HepG2 (cell line): ENCODE measurements around the gene TXNDC11. TPM values are rescaled to one million over a fixed set of nuclear protein-coding genes. Genes with fewer than 3 reads are reported as not detected.

Source experiments
- CCDC6 ChIP-seq: sonication (generic); formaldehyde crosslinking; IDR thresholded peaks from 2 replicates; pipeline ENCODE4 v1.8.1; 2022; ENCODE audit warnings: mild to moderate bottlenecking, missing genetic modification reagents, moderate library complexity
- GLI4 ChIP-seq: sonication (generic); formaldehyde crosslinking; IDR thresholded peaks from 2 replicates; pipeline ENCODE4 v1.5.1; 2020; ENCODE audit warnings: missing genetic modification reagents, mild to moderate bottlenecking, moderate library complexity, borderline replicate concordance
- HNRNPK ChIP-seq: fragments of 200-400 bp; formaldehyde crosslinking; IDR thresholded peaks from 2 replicates; pipeline ENCODE4 v1.6.1; 2018; ENCODE audit warnings: low read length, low read depth, moderate library complexity, mild to moderate bottlenecking; ENCODE audit not compliant: poor library complexity, severe bottlenecking
- MYNN ChIP-seq: sonication (generic); formaldehyde crosslinking; IDR thresholded peaks from 2 replicates; pipeline ENCODE4 v1.4.0; 2020; ENCODE audit warnings: mild to moderate bottlenecking, low read depth, missing genetic modification reagents
- REXO4 ChIP-seq: sonication (generic); formaldehyde crosslinking; IDR thresholded peaks from 2 replicates; pipeline ENCODE4 v1.8.0; 2022; ENCODE audit warnings: missing genetic modification reagents, mild to moderate bottlenecking, borderline replicate concordance
- SIX4 ChIP-seq: sonication (generic); formaldehyde crosslinking; IDR thresholded peaks from 2 replicates; pipeline ENCODE4 v1.4.0; 2020; ENCODE audit warnings: missing genetic modification reagents
- TP53 ChIP-seq: sonication (generic); formaldehyde crosslinking; conservative IDR thresholded peaks from 2 replicates; pipeline ENCODE4 v1.4.0; 2020; ENCODE audit warnings: missing genetic modification reagents
- ZNF230 ChIP-seq: sonication (generic); formaldehyde crosslinking; IDR thresholded peaks from 2 replicates; pipeline ENCODE4 v1.4.0; 2020; ENCODE audit warnings: mild to moderate bottlenecking, missing genetic modification reagents
- ZNF24 ChIP-seq: fragments of 450-650 bp; IDR thresholded peaks from 2 replicates; pipeline ENCODE4 v1.6.1; 2017; ENCODE audit warnings: antibody characterized with exemption, mild to moderate bottlenecking
- ZNF780A ChIP-seq: sonication (generic); formaldehyde crosslinking; IDR thresholded peaks from 2 replicates; pipeline ENCODE4 v1.8.0; 2022; ENCODE audit warnings: mild to moderate bottlenecking, missing genetic modification reagents, moderate library complexity
- polyA plus RNA-seq, 8 experiments: library from polyadenylated mRNA; depleted of rRNA in 3 of 8; stranded (reverse) in 7 of 8; unstranded in 1 of 8; fragments of >200 nt; fragmentation: Illumina TruSeq in 4 of 8; extraction: Trizol in 4 of 8; gene quantifications; 2 replicates each; pipeline versions ENCODE4 v1.2.1 to v1.2.3, GENCODE V29; 2011 to 2016; ENCODE audit warnings: low read depth in 4 of 8, missing spikeins in 1 of 8, mixed read lengths in 1 of 8; ENCODE audit not compliant: insufficient read depth in 1 of 8
- total RNA-seq, 5 experiments: library from RNA; depleted of rRNA; stranded (reverse); fragments of >200 nt; fragmentation: Illumina TruSeq; extraction: Trizol; gene quantifications; 2 replicates each; pipeline ENCODE4 v1.2.3, GENCODE V29; 2016; ENCODE audit warnings: low read depth in 1 of 5
- TF ChIP-seq, protein P1 (sequence below): sonication (generic); formaldehyde crosslinking; IDR thresholded peaks from 2 replicates; pipeline ENCODE4 v1.5.0; 2020; ENCODE audit warnings: mild to moderate bottlenecking, missing genetic modification reagents, borderline replicate concordance
- TF ChIP-seq, protein P2 (sequence below): sonication (generic); formaldehyde crosslinking; IDR thresholded peaks from 2 replicates; pipeline ENCODE4 v1.8.0; 2022; ENCODE audit warnings: mild to moderate bottlenecking, missing genetic modification reagents
- TF ChIP-seq, protein P3 (sequence below): sonication (generic); formaldehyde crosslinking; IDR thresholded peaks from 2 replicates; pipeline ENCODE4 v1.4.0; 2020; ENCODE audit warnings: missing genetic modification reagents
- TF ChIP-seq, protein P4 (sequence below): sonication (generic); formaldehyde crosslinking; IDR thresholded peaks from 2 replicates; pipeline ENCODE4 v1.4.0; 2020; ENCODE audit warnings: missing genetic modification reagents; ENCODE audit errors: not compliant biosample characterization

The TXNDC11 gene
- total and polyA plus RNA-seq, 2 of the 13 experiments (the other 11 are each of a cell fraction or from before 2014, with no cell fraction given), result 74.9 to 123 TPM

DNA sequence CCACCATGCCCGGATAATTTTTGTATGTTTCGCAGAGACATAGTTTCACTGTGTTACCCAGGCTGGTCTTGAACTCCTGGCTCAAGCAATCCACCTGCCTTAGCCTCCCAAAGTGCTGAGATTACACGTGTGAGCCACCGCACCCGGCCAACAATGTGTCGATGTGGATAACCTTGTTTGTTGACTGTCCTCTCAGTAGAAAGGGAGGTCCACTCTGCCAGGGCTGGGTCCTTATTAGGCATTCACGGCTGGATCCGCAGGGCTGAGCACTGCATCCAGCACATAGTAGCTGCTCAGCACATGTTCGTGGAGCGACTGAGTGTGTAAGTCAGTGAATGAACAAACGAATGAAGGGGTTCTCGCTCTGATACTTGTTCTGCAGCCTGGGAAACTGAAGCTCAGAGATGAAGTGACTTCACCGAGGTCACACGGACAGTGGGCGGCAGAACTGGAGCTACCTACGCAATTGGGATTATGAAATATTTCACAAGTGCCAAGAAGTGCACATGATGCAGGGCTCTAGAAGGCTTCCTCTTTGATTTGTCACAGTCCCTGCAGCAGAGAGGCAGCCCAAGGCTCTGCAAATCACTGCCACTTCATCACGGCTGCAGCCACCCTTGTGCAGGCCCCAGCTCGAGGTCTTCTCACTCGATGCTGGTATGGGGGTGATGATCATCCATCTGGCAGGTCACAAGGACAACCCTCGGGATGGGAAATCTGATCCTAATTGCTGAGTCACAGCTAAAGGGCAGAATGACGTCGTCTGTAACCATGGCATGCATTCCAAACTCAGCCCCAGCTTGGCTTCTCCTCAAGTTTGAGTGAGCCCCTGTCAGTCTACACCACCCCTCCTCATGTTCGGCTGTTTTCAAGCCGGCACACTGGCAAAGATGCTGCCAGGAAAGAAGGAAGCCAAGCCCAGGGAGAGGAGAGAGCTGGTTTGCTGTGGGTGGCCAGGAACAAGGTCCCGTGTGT, 102.4 kb downstream of the TXNDC11 start (continued):
- TF ChIP-seq, protein P1, sequence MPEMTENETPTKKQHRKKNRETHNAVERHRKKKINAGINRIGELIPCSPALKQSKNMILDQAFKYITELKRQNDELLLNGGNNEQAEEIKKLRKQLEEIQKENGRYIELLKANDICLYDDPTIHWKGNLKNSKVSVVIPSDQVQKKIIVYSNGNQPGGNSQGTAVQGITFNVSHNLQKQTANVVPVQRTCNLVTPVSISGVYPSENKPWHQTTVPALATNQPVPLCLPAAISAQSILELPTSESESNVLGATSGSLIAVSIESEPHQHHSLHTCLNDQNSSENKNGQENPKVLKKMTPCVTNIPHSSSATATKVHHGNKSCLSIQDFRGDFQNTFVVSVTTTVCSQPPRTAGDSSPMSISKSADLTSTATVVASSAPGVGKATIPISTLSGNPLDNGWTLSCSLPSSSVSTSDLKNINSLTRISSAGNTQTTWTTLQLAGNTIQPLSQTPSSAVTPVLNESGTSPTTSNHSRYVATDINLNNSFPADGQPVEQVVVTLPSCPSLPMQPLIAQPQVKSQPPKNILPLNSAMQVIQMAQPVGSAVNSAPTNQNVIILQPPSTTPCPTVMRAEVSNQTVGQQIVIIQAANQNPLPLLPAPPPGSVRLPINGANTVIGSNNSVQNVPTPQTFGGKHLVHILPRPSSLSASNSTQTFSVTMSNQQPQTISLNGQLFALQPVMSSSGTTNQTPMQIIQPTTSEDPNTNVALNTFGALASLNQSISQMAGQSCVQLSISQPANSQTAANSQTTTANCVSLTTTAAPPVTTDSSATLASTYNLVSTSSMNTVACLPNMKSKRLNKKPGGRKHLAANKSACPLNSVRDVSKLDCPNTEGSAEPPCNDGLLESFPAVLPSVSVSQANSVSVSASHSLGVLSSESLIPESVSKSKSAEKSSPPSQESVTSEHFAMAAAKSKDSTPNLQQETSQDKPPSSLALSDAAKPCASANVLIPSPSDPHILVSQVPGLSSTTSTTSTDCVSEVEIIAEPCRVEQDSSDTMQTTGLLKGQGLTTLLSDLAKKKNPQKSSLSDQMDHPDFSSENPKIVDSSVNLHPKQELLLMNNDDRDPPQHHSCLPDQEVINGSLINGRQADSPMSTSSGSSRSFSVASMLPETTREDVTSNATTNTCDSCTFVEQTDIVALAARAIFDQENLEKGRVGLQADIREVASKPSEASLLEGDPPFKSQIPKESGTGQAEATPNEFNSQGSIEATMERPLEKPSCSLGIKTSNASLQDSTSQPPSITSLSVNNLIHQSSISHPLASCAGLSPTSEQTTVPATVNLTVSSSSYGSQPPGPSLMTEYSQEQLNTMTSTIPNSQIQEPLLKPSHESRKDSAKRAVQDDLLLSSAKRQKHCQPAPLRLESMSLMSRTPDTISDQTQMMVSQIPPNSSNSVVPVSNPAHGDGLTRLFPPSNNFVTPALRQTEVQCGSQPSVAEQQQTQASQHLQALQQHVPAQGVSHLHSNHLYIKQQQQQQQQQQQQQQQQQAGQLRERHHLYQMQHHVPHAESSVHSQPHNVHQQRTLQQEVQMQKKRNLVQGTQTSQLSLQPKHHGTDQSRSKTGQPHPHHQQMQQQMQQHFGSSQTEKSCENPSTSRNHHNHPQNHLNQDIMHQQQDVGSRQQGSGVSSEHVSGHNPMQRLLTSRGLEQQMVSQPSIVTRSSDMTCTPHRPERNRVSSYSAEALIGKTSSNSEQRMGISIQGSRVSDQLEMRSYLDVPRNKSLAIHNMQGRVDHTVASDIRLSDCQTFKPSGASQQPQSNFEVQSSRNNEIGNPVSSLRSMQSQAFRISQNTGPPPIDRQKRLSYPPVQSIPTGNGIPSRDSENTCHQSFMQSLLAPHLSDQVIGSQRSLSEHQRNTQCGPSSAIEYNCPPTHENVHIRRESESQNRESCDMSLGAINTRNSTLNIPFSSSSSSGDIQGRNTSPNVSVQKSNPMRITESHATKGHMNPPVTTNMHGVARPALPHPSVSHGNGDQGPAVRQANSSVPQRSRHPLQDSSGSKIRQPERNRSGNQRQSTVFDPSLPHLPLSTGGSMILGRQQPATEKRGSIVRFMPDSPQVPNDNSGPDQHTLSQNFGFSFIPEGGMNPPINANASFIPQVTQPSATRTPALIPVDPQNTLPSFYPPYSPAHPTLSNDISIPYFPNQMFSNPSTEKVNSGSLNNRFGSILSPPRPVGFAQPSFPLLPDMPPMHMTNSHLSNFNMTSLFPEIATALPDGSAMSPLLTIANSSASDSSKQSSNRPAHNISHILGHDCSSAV (CRISPR knock-in tag), result no peak
- TF ChIP-seq REXO4 (CRISPR knock-in tag) (no peak), HNRNPK (no peak), MYNN (CRISPR knock-in tag) (no peak; the same call in 1 of the 2 replicates), CCDC6 (CRISPR knock-in tag) (peak; percentile 74; the same call in 1 of the 2 replicates), SIX4 (peak; percentile 84; the same call in 1 of the 2 replicates), GLI4 (CRISPR knock-in tag) (no peak), ZNF230 (CRISPR knock-in tag) (no peak), TP53 (CRISPR knock-in tag) (no peak), ZNF780A (CRISPR knock-in tag) (0 out of 2 replicates have a peak, but pooled peaks have one; percentile 81), ZNF24 (0 out of 2 replicates have a peak, but pooled peaks have one; percentile 38)
- TF ChIP-seq, protein P2, sequence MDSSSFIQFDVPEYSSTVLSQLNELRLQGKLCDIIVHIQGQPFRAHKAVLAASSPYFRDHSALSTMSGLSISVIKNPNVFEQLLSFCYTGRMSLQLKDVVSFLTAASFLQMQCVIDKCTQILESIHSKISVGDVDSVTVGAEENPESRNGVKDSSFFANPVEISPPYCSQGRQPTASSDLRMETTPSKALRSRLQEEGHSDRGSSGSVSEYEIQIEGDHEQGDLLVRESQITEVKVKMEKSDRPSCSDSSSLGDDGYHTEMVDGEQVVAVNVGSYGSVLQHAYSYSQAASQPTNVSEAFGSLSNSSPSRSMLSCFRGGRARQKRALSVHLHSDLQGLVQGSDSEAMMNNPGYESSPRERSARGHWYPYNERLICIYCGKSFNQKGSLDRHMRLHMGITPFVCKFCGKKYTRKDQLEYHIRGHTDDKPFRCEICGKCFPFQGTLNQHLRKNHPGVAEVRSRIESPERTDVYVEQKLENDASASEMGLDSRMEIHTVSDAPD, result 0 out of 2 replicates have a peak, but pooled peaks have one; percentile 64
- TF ChIP-seq, protein P3, sequence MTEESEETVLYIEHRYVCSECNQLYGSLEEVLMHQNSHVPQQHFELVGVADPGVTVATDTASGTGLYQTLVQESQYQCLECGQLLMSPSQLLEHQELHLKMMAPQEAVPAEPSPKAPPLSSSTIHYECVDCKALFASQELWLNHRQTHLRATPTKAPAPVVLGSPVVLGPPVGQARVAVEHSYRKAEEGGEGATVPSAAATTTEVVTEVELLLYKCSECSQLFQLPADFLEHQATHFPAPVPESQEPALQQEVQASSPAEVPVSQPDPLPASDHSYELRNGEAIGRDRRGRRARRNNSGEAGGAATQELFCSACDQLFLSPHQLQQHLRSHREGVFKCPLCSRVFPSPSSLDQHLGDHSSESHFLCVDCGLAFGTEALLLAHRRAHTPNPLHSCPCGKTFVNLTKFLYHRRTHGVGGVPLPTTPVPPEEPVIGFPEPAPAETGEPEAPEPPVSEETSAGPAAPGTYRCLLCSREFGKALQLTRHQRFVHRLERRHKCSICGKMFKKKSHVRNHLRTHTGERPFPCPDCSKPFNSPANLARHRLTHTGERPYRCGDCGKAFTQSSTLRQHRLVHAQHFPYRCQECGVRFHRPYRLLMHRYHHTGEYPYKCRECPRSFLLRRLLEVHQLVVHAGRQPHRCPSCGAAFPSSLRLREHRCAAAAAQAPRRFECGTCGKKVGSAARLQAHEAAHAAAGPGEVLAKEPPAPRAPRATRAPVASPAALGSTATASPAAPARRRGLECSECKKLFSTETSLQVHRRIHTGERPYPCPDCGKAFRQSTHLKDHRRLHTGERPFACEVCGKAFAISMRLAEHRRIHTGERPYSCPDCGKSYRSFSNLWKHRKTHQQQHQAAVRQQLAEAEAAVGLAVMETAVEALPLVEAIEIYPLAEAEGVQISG (CRISPR knock-in tag), result no peak; the same call in 1 of the 2 replicates
- TF ChIP-seq, protein P4, sequence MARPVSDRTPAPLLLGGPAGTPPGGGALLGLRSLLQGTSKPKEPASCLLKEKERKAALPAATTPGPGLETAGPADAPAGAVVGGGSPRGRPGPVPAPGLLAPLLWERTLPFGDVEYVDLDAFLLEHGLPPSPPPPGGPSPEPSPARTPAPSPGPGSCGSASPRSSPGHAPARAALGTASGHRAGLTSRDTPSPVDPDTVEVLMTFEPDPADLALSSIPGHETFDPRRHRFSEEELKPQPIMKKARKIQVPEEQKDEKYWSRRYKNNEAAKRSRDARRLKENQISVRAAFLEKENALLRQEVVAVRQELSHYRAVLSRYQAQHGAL (CRISPR knock-in tag), result no peak
